K562 (cell line): ENCODE results near the gene NTRK1. TPM values are rescaled to one million over a fixed set of nuclear protein-coding genes. Genes with fewer than 3 reads are reported as not detected.
A peak's percentile ranks its signal among the peaks of the same experiment; 100 is the strongest.

Source experiments
- ATAC-seq: fragments of 200-7000 bp; cut with Tn5 transposase; 3 replicates; pipeline ENCODE4 v1.9.1; 2020; ENCODE audit warnings: moderate library complexity
- BruUV-seq: library from RNA; stranded (reverse); fragments of 400-500 nt; replicated peaks from 2 replicates; lab custom pipeline; 2021; lab: Mats Ljungman, UMichigan
- CTCF ChIA-PET: fragments of 300-600 bp; formaldehyde crosslinking; extraction: SDS; loops from one replicate; lab custom pipeline; 2021; ENCODE audit warnings: low intra/inter-chr PET ratio; lab: Yijun Ruan, JAX
- POLR2A ChIA-PET: fragments of 300-600, 350-650 bp; sonication (Branson Sonifier 250); formaldehyde crosslinking; extraction: SDS; loops from one replicate; lab custom pipeline; 2021; ENCODE audit warnings: antibody characterized with exemption, inconsistent platforms; lab: Yijun Ruan, JAX
- DNase-seq, 4 experiments: peaks; one replicate each; pipeline versions ENCODE4 v3.0.0 to v3.0.0-alpha.2; 2011 to 2018; ENCODE audit warnings: low spot score in 3 of 4, mixed read lengths in 3 of 4; ENCODE audit errors: extremely low read depth in 1 of 4
- FAIRE-seq: peaks from 2 replicates; lab custom pipeline; 2011; peaks lifted over from hg19 to GRCh38; lab: Jason Lieb, UNC
- H2AFZ ChIP-seq: 2 replicates; pipeline ENCODE4 v1.6.0; 2011; ENCODE audit warnings: low read depth, low read length, control low read depth, inconsistent platforms
- H3K27ac ChIP-seq: fragments of 200-600 bp; 3 replicates; pipeline ENCODE4 v1.8.0; 2011; ENCODE audit warnings: low read depth, mild to moderate bottlenecking, control low read depth, inconsistent platforms, low read length, moderate library complexity, mixed read lengths; ENCODE audit errors: extremely low read depth
- H3K27me3 ChIP-seq, 2 experiments: fragments of 300-600 bp in 1 of 2; 2 replicates in 1 of 2; 3 replicates in 1 of 2; pipeline versions ENCODE4 v1.6.0 to v1.8.0; 2011; ENCODE audit warnings: inconsistent platforms in 2 of 2, low read length in 2 of 2, mild to moderate bottlenecking in 1 of 2, mixed read lengths in 1 of 2, moderate library complexity in 1 of 2; ENCODE audit not compliant: control insufficient read depth in 2 of 2, insufficient read depth in 2 of 2
- H3K36me3 ChIP-seq: fragments of 300-600 bp; 3 replicates; pipeline ENCODE4 v1.8.0; 2011; ENCODE audit warnings: mild to moderate bottlenecking, low read length, inconsistent platforms; ENCODE audit not compliant: control insufficient read depth, insufficient read depth
- H3K4me1 ChIP-seq, 2 experiments: fragments of 200-600 bp in 1 of 2; replicated peaks in 1 of 2; 2 replicates in 1 of 2; 3 replicates in 1 of 2; pipeline versions ENCODE4 v1.5.1 to v1.8.0; 2011; ENCODE audit warnings: inconsistent platforms in 2 of 2, low read length in 2 of 2, mild to moderate bottlenecking in 1 of 2, mixed read lengths in 1 of 2, moderate library complexity in 1 of 2; ENCODE audit not compliant: control insufficient read depth in 2 of 2, insufficient read depth in 2 of 2
- H3K4me2 ChIP-seq: 2 replicates; pipeline ENCODE4 v1.6.1; 2011; ENCODE audit warnings: low read length, control low read depth, inconsistent platforms, mixed read lengths; ENCODE audit not compliant: insufficient read depth
- H3K4me3 ChIP-seq: fragments of 200-600 bp; sonication (generic), shearing (Covaris generic); 2 replicates; pipeline ENCODE4 v1.5.1; 2016; ENCODE audit warnings: control low read depth, inconsistent platforms
- H3K79me2 ChIP-seq: fragments of 200-600 bp; 3 replicates; pipeline ENCODE4 v1.8.0; 2011; ENCODE audit warnings: low read length, inconsistent platforms; ENCODE audit not compliant: control insufficient read depth, insufficient read depth
- H3K9ac ChIP-seq, 2 experiments: 2 replicates each; pipeline versions ENCODE4 v1.6.0 to v1.6.1; 2011; ENCODE audit warnings: low read depth in 2 of 2, low read length in 2 of 2, control low read depth in 1 of 2, inconsistent platforms in 1 of 2, mild to moderate bottlenecking in 1 of 2, mixed read lengths in 1 of 2; ENCODE audit not compliant: insufficient read depth in 1 of 2
- H3K9me1 ChIP-seq: one replicate; pipeline ENCODE4 v1.6.0; 2011; ENCODE audit warnings: inconsistent platforms, mild to moderate bottlenecking, low read length, moderate library complexity; ENCODE audit not compliant: control insufficient read depth, insufficient read depth
- H3K9me3 ChIP-seq: replicated peaks from 2 replicates; pipeline ENCODE4 v1.5.1; 2011; ENCODE audit warnings: low read depth, low read length, inconsistent platforms; ENCODE audit not compliant: control insufficient read depth, insufficient read depth
- H4K20me1 ChIP-seq: replicated peaks from 2 replicates; pipeline ENCODE4 v1.6.1; 2011; ENCODE audit warnings: low read length, inconsistent platforms, mixed read lengths; ENCODE audit not compliant: control insufficient read depth, insufficient read depth
- BRCA1 ChIP-seq, 2 experiments: fragments of 450-650 bp in 1 of 2; sonication (generic) in 1 of 2; formaldehyde crosslinking in 1 of 2; IDR thresholded peaks; 2 replicates each; pipeline versions ENCODE4 v1.5.0 to v1.6.1; 2017 to 2020; ENCODE audit warnings: mild to moderate bottlenecking in 1 of 2, missing genetic modification reagents in 1 of 2
- CSDE1 ChIP-seq, 2 experiments: fragments of 450-650 bp; IDR thresholded peaks; 2 replicates each; pipeline ENCODE4 v1.6.1; 2016; ENCODE audit warnings: mild to moderate bottlenecking in 1 of 2
- POLR2G ChIP-seq: fragments of 200-400 bp; formaldehyde crosslinking; IDR thresholded peaks from 2 replicates; pipeline ENCODE4 v1.6.1; 2017; ENCODE audit warnings: low read depth, mild to moderate bottlenecking, antibody characterized with exemption, low read length, moderate library complexity
- XRCC3 ChIP-seq: fragments of 450-650 bp; IDR thresholded peaks from 2 replicates; pipeline ENCODE4 v1.6.1; 2017; ENCODE audit warnings: mild to moderate bottlenecking, moderate library complexity
- WGBS: fragments of 100-300 bp; shearing (Covaris generic); methylation state at CpG from one replicate; pipeline ENCODE4 v1.1.6; 2016; ENCODE audit warnings: low coverage, mixed read lengths; ENCODE audit not compliant: insufficient coverage; ENCODE audit errors: missing lambda C conversion rate; 5-methylcytosine and 5-hydroxymethylcytosine counted together
- in situ Hi-C: fragments of 300-500 bp; cut with MboI; formaldehyde crosslinking; loops from 4 replicates; pipeline ENCODE4 v1.15.0; 2018; ENCODE audit warnings: inconsistent platforms, mixed read lengths
- intact Hi-C: fragments of 100-400 bp; cut with micrococcal nuclease; formaldehyde crosslinking; loops from 2 replicates; pipeline ENCODE4 v1.14.2; 2022
- polyA plus RNA-seq, 8 experiments: library from polyadenylated mRNA; depleted of rRNA in 4 of 8; stranded (reverse) in 5 of 8; unstranded in 3 of 8; fragments of >200 nt; fragmentation: Nextera tagmentation in 2 of 8; fragmentation: Illumina TruSeq in 1 of 8; extraction: Ambion mirVana in 2 of 8; extraction: Trizol in 1 of 8; gene quantifications; 2 replicates each; pipeline versions ENCODE4 v1.2.1 to v1.2.3, GENCODE V29; 2011 to 2014; ENCODE audit warnings: inconsistent platforms in 1 of 8, missing spikeins in 1 of 8
- total RNA-seq, 7 experiments: library from RNA; depleted of rRNA in 6 of 7; stranded (reverse); fragments of >200 nt in 6 of 7; fragmentation: Illumina TruSeq in 2 of 7; extraction: Trizol in 2 of 7; gene quantifications; 2 replicates each; pipeline versions ENCODE4 v1.2.1 to v1.2.3, GENCODE V29; 2011 to 2021; ENCODE audit warnings: low replicate concordance in 1 of 7
- TF ChIP-seq, protein P1 (sequence below): fragments of 450-650 bp; formaldehyde crosslinking; IDR thresholded peaks from 2 replicates; pipeline ENCODE4 v1.4.0; 2020; ENCODE audit warnings: mild to moderate bottlenecking, moderate library complexity

Gene NTRK1
- total and polyA plus RNA-seq, 9 of the 15 experiments (the other 6 are each of a cell fraction or from before 2014, with no cell fraction given), result 0.46 to 30.0 (median 7.9) TPM

GRCh38 chr1:156876281-156876680 is 15.6 kb downstream of the NTRK1 start:
- no peak for FAIRE-seq
- DNase-seq, result no peak
- TF ChIP-seq POLR2G (peak; percentile 42; the same call in 1 of the 2 replicates), CSDE1 (IDR thresholded peaks at IDR 0.05) (no peak), XRCC3 (no peak), BRCA1 (IDR thresholded peaks at IDR 0.05) (no peak), BRCA1 (CRISPR knock-in tag; IDR thresholded peaks at IDR 0.05) (no peak)
- TF ChIP-seq, protein P1, sequence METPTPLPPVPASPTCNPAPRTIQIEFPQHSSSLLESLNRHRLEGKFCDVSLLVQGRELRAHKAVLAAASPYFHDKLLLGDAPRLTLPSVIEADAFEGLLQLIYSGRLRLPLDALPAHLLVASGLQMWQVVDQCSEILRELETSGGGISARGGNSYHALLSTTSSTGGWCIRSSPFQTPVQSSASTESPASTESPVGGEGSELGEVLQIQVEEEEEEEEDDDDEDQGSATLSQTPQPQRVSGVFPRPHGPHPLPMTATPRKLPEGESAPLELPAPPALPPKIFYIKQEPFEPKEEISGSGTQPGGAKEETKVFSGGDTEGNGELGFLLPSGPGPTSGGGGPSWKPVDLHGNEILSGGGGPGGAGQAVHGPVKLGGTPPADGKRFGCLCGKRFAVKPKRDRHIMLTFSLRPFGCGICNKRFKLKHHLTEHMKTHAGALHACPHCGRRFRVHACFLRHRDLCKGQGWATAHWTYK, result no peak
- Histone ChIP-seq H3K4me3 (no peak overlapping the region), H3K9me1 (no peaks in the 10 kb centered on the region), H3K9me3 (no peaks in the 10 kb centered on the region), H3K27me3 (no peaks in the 10 kb centered on the region), H3K27ac (no peak overlapping the region), H3K79me2 (no peaks in the 10 kb centered on the region), H4K20me1 (no peaks in the 10 kb centered on the region), H3K36me3 (no peaks in the 10 kb centered on the region; the same call in 1 of the 3 replicates), H3K9ac (no peak overlapping the region), H3K4me1 (peaks cover 0 to 26% of the 10 kb centered on the region in 2 experiments; a peak in 3 of 5 replicates), H2AFZ (no peak overlapping the region), H3K4me2 (no peak overlapping the region)
- ChIA-PET CTCF (no interaction called here), POLR2A (interaction anchor here (0.7 kb wide), 1 partner anchor 150 kb away, joined by 4 read pairs; no protein-coding TSS in a partner anchor)
- intact Hi-C loops, result no loop called here
- ATAC-seq, result no peak; the same call in 2 of the 3 replicates
- 72% methylated on average over 11 of the region's 21 CpGs for WGBS
- BruUV-seq, result no TSS peak
- in situ Hi-C loops, result no loop called here
